Thyroid gland (tissue), 4 donors: ENCODE results near the gene TACR3.

Experiments
- CTCF ChIP-seq, 6 experiments: fragments of 200-600 bp in 3 of 6; fragments of 450-650 bp in 3 of 6; sonication (generic) in 3 of 6; IDR thresholded peaks; one replicate each; pipeline ENCODE4 v1.5.1; 2016 to 2019; ENCODE audit warnings: antibody characterized with exemption in 6 of 6, mild to moderate bottlenecking in 2 of 6, inconsistent platforms in 1 of 6, moderate library complexity in 1 of 6
- POLR2A ChIP-seq, 2 donors: fragments of 450-650 bp; IDR thresholded peaks; one replicate each; pipeline ENCODE4 v1.6.1; 2017; ENCODE audit warnings: antibody characterized with exemption in 2 of 2, mild to moderate bottlenecking in 2 of 2, moderate library complexity in 1 of 2

GRCh38 chr4:103567591-103567990 is 152.2 kb downstream of the TACR3 start:
- no peak for TF ChIP-seq CTCF (IDR thresholded peaks at IDR 0.05)
- TF ChIP-seq POLR2A (IDR thresholded peaks at IDR 0.05): no peak
